ENCODE measurements around the gene EXOC4.
A peak's percentile ranks its signal among the peaks of the same experiment; 100 is the strongest.

The EXOC4 gene

GRCh38 chr7:133934262-133934976 lies 681.5 kb downstream of the EXOC4 start:
- no peak for DNase-seq (ENCODE audit: low read depth in 2 of 2)

GRCh38 chr7:133934977-133935330 lies 682.1 kb downstream of the EXOC4 start:
- DNase-seq (ENCODE audit: low read depth in 2 of 2), result no peak

- no peak for DNase-seq (ENCODE audit: low read depth in 2 of 2)
These were observed 683.2 kb downstream of the EXOC4 start for GRCh38 chr7:133936074-133936473.

GRCh38 chr7:133937786-133938185 lies 684.9 kb downstream of the EXOC4 start:
- no peak for DNase-seq (ENCODE audit: low read depth in 2 of 2)

- no peak for DNase-seq (ENCODE audit: low read depth in 2 of 2)
These were observed 687.5 kb downstream of the EXOC4 start for GRCh38 chr7:133940368-133940767.

- peak; percentile 58 to 65 for DNase-seq (ENCODE audit: low read depth in 2 of 2)
These were observed 688.6 kb downstream of the EXOC4 start for GRCh38 chr7:133941496-133941895.

- no peak for DNase-seq (ENCODE audit: low read depth in 2 of 2)
These were observed 692.6 kb downstream of the EXOC4 start for GRCh38 chr7:133945497-133945896.

- no peak for DNase-seq (ENCODE audit: low read depth in 2 of 2)
These were observed 694.8 kb downstream of the EXOC4 start for GRCh38 chr7:133947458-133948254.

GRCh38 chr7:133948588-133948987 lies 695.7 kb downstream of the EXOC4 start:
- no peak for DNase-seq (ENCODE audit: low read depth in 2 of 2)

GRCh38 chr7:133950855-133951254 lies 698.0 kb downstream of the EXOC4 start:
- DNase-seq (ENCODE audit: low read depth in 2 of 2), result no peak

- DNase-seq (ENCODE audit: low read depth in 2 of 2), result no peak
These were observed 702.3 kb downstream of the EXOC4 start for GRCh38 chr7:133955208-133955607.

GRCh38 chr7:133957845-133958244 lies 705.0 kb downstream of the EXOC4 start:
- DNase-seq (ENCODE audit: low read depth in 2 of 2), result no peak

- DNase-seq (ENCODE audit: low read depth in 2 of 2), result no peak
These were observed 705.9 kb downstream of the EXOC4 start for GRCh38 chr7:133958822-133959221.

- no peak for DNase-seq (ENCODE audit: low read depth in 2 of 2)
These were observed 706.6 kb downstream of the EXOC4 start for GRCh38 chr7:133959505-133959904.

GRCh38 chr7:133961724-133962123 lies 708.8 kb downstream of the EXOC4 start:
- no peak for DNase-seq (ENCODE audit: low read depth in 2 of 2)

GRCh38 chr7:133962646-133963045 lies 709.8 kb downstream of the EXOC4 start:
- no peak for DNase-seq (ENCODE audit: low read depth in 2 of 2)

GRCh38 chr7:133963629-133964028 lies 710.8 kb downstream of the EXOC4 start:
- no peak for DNase-seq (ENCODE audit: low read depth in 2 of 2)

GRCh38 chr7:133971625-133972024 lies 718.7 kb downstream of the EXOC4 start:
- DNase-seq (ENCODE audit: low read depth in 2 of 2), result no peak

GRCh38 chr7:133973710-133974109 lies 720.8 kb downstream of the EXOC4 start:
- no peak for DNase-seq (ENCODE audit: low read depth in 2 of 2)

- DNase-seq (ENCODE audit: low read depth in 2 of 2), result no peak
These were observed 722.3 kb downstream of the EXOC4 start for GRCh38 chr7:133975130-133975529.

GRCh38 chr7:133976140-133976539 lies 723.3 kb downstream of the EXOC4 start:
- DNase-seq (ENCODE audit: low read depth in 2 of 2), result no peak

- DNase-seq (ENCODE audit: low read depth in 2 of 2), result no peak
These were observed 724.8 kb downstream of the EXOC4 start for GRCh38 chr7:133977409-133978274.
